Dedifferentiated amniotic fluid mesenchymal stem cell (primary cell): ENCODE results near the gene CHMP1B.

ENCODE experiments used
- DNase-seq: peaks from one replicate; pipeline ENCODE4 v3.0.0-alpha.2; 2016; ENCODE audit errors: extremely low spot score

CHMP1B gene

DNA sequence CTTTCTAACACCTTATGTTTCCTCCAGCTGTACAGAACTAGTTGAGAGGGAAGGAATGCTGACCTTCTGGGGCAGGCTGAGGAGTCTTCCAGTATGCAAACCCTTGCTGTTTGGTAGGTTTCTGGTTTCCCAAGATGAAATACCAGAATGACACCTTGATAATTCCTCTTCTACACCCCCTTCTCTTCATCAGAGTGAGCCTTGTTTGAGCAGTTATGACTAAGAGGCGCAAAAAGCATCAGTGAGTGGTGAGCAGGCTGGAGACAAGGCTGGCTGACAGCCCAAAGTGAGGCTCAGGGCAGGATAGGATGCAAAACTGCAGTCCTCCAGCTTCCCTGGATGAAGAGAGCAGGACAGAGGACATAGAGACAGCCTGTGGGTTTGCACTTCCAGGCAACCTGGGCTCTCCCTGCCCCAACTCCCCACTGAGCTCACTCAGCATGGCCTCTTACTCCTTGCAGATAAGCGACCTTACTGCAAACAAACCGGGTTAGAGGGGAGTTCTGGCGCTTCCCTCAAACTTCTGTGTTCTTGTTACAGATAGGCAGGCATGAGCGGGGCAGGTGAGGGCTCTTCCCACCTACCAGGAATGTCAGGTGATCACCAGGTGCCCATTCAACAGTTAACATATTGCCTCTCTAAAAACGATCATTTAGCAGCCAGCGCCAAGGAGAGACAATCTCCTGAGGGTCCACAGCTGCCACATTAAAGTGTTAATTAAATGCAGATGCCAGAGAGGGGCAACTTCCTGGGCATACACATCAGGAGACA is 51.5 kb downstream of the CHMP1B start:
- no peak for DNase-seq
